Tibial nerve (tissue), 3 donors: ENCODE results near the gene ANXA10.

Source experiments
- POLR2A ChIP-seq, 2 donors: fragments of 450-650 bp; IDR thresholded peaks; one replicate each; pipeline ENCODE4 v1.6.1; 2017; ENCODE audit warnings: antibody characterized with exemption in 2 of 2, mild to moderate bottlenecking in 2 of 2, moderate library complexity in 2 of 2
- TF ChIP-seq, protein P1 (sequence below), 5 experiments: fragments of 200-600 bp in 3 of 5; fragments of 450-650 bp in 2 of 5; sonication (generic) in 3 of 5; IDR thresholded peaks; one replicate each; pipeline ENCODE4 v1.5.1; 2016 to 2019; ENCODE audit warnings: antibody characterized with exemption in 5 of 5, mild to moderate bottlenecking in 3 of 5, moderate library complexity in 2 of 5

DNA sequence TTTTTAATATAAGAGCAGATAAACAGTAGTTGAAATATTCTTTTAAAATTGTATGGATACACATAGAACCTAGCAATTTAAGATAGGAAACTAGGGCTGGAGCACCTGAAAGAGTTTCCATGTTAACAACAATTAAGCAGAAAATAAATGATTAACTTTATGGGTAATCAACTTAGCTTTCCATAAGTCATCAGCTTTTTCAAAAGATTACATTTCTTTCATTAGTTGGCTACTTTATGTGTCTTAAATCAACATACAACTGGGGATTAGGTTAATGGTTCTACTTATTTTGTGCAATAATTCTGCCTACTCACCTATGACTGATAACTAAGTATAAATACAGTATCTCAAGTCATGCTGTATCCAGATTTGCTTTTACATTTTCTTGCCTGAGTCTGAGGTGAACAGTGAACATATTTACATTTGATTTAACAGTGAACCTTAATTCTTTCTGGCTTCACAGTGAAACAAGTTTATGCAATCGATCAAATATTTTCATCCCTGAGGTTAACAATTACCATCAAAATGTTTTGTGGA, at the start of gene ANXA10:
- no peak for TF ChIP-seq POLR2A (IDR thresholded peaks at IDR 0.05)
- TF ChIP-seq, protein P1, sequence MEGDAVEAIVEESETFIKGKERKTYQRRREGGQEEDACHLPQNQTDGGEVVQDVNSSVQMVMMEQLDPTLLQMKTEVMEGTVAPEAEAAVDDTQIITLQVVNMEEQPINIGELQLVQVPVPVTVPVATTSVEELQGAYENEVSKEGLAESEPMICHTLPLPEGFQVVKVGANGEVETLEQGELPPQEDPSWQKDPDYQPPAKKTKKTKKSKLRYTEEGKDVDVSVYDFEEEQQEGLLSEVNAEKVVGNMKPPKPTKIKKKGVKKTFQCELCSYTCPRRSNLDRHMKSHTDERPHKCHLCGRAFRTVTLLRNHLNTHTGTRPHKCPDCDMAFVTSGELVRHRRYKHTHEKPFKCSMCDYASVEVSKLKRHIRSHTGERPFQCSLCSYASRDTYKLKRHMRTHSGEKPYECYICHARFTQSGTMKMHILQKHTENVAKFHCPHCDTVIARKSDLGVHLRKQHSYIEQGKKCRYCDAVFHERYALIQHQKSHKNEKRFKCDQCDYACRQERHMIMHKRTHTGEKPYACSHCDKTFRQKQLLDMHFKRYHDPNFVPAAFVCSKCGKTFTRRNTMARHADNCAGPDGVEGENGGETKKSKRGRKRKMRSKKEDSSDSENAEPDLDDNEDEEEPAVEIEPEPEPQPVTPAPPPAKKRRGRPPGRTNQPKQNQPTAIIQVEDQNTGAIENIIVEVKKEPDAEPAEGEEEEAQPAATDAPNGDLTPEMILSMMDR (IDR thresholded peaks at IDR 0.05), result no peak
